Brain microvascular endothelial cell (primary cell): ENCODE measurements around the gene KRT17.
"Not testable (repeated sequence)": the region's sequence is repeated elsewhere in the genome, so short reads cannot be mapped to it uniquely, and the experiment has no call there.

Experiments
- DNase-seq: peaks from one replicate; pipeline ENCODE4 v3.0.0-alpha.2; 2020
- H3K27ac ChIP-seq: fragments of 250-450 bp; sonication (Bioruptor Pico); 2 replicates; pipeline ENCODE4 v1.5.1; 2020; ENCODE audit warnings: mild to moderate bottlenecking, moderate library complexity
- H3K27me3 ChIP-seq: fragments of 250-450 bp; sonication (Bioruptor Pico); replicated peaks from 2 replicates; pipeline ENCODE4 v1.5.1; 2020; ENCODE audit warnings: mild to moderate bottlenecking
- H3K36me3 ChIP-seq: fragments of 250-450 bp; sonication (Bioruptor Pico); replicated peaks from 2 replicates; pipeline ENCODE4 v1.5.1; 2020; ENCODE audit warnings: mild to moderate bottlenecking
- H3K4me3 ChIP-seq: 2 replicates; pipeline ENCODE4 v1.5.1; 2011; ENCODE audit warnings: low read depth, mild to moderate bottlenecking, control low read depth, low read length, moderate library complexity
- CTCF ChIP-seq: IDR thresholded peaks from 2 replicates; pipeline ENCODE4 v1.5.1; 2011; ENCODE audit warnings: low read depth, mild to moderate bottlenecking, moderate library complexity, low read length, control low read depth, inconsistent platforms; ENCODE audit errors: missing control alignments
- in situ Hi-C: cut with HindIII; loops from 2 replicates; pipeline ENCODE4 v1.10.0; 2017; ENCODE audit warnings: low sequenced_read_pairs, low pct_ligation_motif_present

The KRT17 gene

GRCh38 chr17:41588126-41588810 is 36.1 kb downstream of the KRT17 start:
- H3K27ac ChIP-seq, result no peak overlapping the region
- H3K36me3 ChIP-seq, result no peaks in the 10 kb centered on the region
- H3K4me3 ChIP-seq, result no peak overlapping the region
- no peak for DNase-seq
- no peaks in the 10 kb centered on the region for H3K27me3 ChIP-seq
- TF ChIP-seq CTCF, result no peak
- in situ Hi-C loops, result no loop called here

- H3K36me3 ChIP-seq, result no peaks in the 10 kb centered on the region
- TF ChIP-seq CTCF, result no peak
- no peak within 1 kb of the TSS for H3K27ac ChIP-seq
- H3K27me3 ChIP-seq, result no peaks in the 10 kb centered on the region
- H3K4me3 ChIP-seq, result no peak within 1 kb of the TSS
- DNase-seq, result no peak
- in situ Hi-C loops, result no loop called here
These were observed 37.4 kb downstream of the KRT17 start, which contains the start of gene KRT14 for GRCh38 chr17:41586863-41587495. Gene KRT14, minus strand, starts transcription at chr17:41586895. Its CDS starts 61 bp downstream, at chr17:41586834.

GRCh38 chr17:41585301-41586056 is 38.9 kb downstream of the KRT17 start:
- in situ Hi-C loops, result no loop called here
- no peak for DNase-seq
- no peak for TF ChIP-seq CTCF
- Histone ChIP-seq H3K36me3 (no peaks in the 10 kb centered on the region), H3K27ac (no peak overlapping the region), H3K27me3 (no peaks in the 10 kb centered on the region), H3K4me3 (no peak overlapping the region)

- H3K4me3 ChIP-seq, in situ Hi-C loops, H3K36me3 ChIP-seq, DNase-seq, H3K27me3 ChIP-seq, H3K27ac ChIP-seq: not testable (repeated sequence)
These were observed 39.9 kb downstream of the KRT17 start for GRCh38 chr17:41584331-41584927.

- H3K4me3 ChIP-seq, result no peak overlapping the region
- no peak for DNase-seq
- H3K36me3 ChIP-seq, result no peaks in the 10 kb centered on the region
- TF ChIP-seq CTCF, result no peak
- H3K27me3 ChIP-seq, result no peaks in the 10 kb centered on the region
- in situ Hi-C loops, result no loop called here
- H3K27ac ChIP-seq, result no peak overlapping the region
These were observed 40.9 kb downstream of the KRT17 start for GRCh38 chr17:41583137-41584127.

- H3K27ac ChIP-seq, in situ Hi-C loops, H3K4me3 ChIP-seq, DNase-seq, H3K27me3 ChIP-seq, H3K36me3 ChIP-seq: not testable (repeated sequence)
These were observed 42.1 kb downstream of the KRT17 start for GRCh38 chr17:41582061-41582968.
